Stimulated activated CD8-positive, alpha-beta memory T cell treated with anti-CD3 and anti-CD28 coated beads, Interleukin-4, amount 100 ng/mL, for 24 hours (primary cell): ENCODE data around the gene SURF4.
"Not testable (repeated sequence)": the region's sequence is repeated elsewhere in the genome, so short reads cannot be mapped to it uniquely, and the experiment has no call there.

Source experiments
- DNase-seq: peaks from one replicate; pipeline ENCODE4 v3.0.0-alpha.2; 2020; ENCODE audit warnings: low read depth

Gene SURF4

DNA sequence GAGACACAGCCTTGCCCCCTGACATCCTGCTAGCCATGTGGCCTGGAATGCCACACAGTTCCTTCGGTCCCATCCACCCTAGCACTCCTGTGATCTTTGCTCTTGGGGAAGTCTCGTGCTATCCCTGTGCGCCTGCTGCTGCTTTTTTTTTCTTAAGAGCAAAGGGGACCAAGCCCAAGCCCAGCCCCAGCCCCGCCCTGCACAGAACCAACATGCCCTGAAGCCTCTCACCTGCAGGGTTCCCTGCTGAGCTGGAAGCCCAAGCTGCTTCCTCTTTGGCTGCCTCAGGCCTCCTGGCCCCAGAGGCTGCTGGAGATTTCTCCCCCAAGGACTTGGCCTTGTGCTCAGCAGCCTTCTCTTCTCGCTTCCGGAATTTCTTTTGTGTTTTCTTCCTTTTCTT lies 41.7 kb downstream of the SURF4 start:
- DNase-seq, result no peak

DNA sequence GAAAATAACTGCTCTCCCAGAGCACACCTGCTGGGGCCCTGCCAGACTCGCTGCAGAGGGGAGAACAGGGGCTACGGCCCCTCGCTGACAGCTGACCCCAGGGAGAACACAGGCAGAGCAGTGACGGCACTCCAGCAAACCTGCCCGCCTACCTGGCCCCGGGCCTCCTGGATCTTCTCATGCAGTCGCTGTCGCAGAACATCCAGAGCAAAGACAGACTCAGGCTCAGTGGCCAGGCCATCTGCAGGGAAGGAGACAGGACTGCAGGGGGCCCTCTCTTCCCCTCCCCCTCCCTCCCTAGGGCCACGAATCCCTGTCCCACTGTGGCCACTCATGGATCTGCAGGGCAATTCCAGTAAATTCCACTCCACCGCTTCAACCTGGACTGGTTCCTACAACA lies 42.3 kb downstream of the SURF4 start:
- DNase-seq, result no peak

DNA sequence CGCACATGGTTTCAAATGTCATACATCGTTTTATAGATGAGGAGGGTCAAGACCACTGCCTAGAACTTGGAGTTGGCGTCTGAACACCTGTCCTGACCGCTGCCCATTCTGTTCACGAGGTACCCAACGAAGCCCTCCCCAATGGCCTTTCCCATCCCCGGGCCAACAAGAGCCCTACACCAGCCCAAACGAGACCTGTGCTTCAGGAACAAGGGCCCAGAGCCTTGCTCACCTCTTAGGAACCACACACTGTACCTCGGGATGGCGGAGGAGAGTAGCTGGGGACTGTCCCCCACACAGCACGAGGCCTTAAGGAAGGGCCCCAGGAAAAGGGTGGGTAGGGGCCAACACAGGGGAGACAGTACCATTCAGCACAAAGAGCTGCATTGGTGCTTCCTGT lies 42.8 kb downstream of the SURF4 start:
- DNase-seq, result no peak

DNA sequence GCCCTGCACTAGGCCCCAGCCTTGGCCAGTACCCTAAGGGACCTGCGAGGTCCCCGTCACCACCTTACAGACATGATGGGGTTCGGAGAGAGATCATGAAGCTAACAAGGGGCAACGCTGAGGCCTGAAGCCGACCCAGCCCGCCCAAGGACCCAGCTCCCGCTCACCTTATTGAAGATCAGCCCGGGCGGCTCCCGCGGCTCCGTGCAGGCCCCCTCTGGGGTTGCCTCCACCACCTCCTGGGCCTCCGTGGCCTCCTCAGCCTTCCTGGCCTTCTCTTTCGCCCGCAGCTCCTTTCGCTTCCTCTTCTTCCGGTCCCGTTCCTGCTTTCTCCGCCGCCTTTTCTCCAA lies 43.5 kb downstream of the SURF4 start:
- no peak for DNase-seq

DNA sequence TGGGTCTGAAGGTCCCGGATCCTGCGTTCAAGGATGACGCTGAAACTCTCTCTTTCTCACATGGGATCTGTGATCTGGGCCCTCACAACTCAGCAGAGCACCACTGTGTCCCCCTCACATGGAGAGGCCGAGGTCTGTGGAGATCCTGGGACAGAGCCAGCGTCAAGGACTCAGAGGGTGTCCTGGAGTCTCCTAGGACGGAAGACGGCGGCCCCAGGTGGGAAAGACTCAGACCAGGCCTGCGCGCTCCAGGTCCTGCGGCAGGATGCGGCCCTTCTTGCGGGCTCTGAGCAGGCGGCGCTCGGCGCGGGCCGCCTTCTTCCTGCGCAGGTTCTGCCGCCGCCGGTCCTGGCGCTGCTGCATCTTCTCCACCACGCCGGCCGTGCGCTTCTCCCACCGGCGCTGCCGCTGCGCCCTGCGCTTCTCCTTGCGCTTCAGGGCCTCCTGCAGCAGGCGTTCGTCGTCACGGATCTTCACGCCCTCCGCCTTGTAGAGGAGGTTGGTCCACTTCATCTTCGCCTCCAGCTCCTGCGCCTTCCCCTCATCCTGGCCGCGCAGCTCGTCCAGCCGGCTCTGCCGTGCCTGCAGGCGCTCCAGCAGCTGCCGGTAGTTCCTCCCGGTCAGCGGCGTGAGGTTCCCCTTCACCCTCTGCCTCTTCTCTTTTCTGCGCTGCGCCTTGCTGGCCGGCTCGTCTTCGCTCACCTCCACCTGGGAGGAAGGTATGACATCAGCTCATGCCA lies 44.0 kb downstream of the SURF4 start:
- DNase-seq, result no peak

DNA sequence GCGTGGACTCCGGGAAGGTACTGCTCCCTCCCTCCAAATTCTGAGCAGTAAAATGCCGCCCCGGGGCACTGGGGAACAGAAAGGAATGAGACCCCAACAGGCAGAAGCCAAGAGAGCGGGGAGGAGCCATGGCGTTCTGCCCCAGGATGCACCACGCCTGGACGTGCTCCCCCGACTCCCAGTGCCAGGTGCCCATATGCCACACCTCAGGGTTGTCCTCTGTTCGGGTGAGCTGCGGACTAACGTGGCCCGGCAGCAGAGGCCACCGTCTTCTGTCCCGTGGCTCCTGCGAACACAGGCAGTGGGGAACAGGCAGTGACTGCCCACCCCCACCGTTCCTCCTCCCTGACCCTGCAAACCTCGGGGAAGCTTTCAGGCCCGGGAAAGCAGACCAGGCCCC lies 44.6 kb downstream of the SURF4 start:
- no peak for DNase-seq

DNA sequence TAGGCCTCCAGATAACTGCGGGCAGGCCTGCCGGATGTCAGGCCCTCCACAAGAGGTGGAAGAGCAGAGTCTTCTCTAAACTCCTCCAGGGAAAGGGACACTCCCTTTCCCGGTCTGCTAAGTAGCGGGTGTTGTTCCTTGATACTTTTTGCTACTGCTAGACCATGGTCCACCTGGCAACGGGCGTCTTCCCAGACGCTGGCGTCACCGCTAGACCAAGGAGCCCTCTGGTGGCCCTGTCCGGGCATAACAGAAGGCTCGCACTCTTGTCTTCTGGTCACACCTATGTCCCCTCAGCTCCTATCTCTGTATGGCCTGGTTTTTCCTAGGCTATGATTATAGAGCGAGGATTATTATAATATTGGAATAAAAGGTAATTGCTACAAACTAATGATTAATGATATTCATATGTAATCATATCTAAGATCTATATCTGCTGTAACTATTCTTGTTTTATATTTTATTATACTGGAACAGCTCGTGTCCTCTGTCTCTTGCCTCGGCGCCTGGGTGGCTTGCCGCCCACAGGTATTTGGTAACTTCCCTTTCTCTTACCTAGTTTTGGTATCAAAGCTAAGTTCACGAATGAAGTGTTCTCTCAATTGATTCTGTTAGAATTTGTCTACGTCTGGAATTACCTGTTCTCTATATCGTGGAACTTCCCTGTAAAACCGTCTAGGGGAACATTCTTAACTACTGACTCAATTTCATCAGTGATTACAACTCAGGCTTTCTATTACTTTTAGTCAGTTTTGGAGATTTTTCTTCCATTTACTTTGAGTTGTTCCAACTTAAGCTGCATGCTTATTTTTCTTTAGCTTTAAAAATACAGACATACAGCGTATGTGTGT lies 46.3 kb downstream of the SURF4 start:
- not testable (repeated sequence) for DNase-seq

DNA sequence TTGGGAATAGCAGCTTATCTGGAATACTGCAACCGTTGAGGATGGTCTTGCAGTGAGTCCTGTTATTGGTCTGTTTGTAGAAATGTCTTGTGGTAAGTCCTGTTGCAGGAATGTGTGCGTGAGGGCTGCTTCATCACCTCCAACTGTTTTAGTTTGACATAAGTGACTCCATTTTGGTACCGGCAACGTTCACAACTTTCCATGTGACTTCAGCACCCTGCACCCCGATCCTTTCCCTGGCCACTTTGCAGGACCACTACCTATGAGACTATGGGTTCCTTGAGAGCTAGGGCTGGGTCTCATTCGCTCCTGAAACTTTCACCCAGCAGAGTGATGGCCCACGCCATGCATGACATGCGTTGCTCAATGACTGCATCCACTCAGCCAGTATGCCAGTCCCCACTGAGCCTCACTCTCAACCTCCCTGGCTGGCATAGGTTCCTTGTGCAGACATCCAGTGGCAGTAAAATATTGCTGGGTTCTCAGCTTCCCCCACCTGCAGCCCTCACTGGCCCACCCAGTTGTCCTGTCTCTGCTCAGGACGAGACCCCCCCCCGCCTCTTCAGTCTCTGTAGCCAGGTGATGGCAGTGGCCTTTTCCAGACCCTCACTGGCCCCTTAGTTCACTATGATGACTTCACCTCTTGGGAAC lies 47.9 kb downstream of the SURF4 start:
- DNase-seq, result no peak

DNA sequence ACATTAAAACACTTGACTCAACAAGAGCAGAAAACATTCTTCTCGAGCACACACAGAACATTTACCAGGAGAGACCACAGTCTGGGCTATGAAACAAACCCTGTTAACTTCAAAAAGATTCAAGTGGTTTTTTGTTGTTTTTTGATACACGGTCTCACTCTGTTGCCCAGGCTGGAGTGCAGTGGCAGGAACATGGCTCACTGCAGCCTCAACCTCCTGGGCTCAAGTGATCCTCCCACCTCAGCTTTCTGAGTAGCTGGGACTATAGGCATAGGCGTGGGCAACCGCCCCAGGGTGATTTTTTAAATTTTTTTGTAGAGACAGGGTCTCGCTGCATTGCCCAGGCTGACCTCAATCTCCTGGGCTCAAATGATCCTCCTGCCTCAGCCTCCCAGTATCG lies 48.8 kb downstream of the SURF4 start:
- not testable (repeated sequence) for DNase-seq

DNA sequence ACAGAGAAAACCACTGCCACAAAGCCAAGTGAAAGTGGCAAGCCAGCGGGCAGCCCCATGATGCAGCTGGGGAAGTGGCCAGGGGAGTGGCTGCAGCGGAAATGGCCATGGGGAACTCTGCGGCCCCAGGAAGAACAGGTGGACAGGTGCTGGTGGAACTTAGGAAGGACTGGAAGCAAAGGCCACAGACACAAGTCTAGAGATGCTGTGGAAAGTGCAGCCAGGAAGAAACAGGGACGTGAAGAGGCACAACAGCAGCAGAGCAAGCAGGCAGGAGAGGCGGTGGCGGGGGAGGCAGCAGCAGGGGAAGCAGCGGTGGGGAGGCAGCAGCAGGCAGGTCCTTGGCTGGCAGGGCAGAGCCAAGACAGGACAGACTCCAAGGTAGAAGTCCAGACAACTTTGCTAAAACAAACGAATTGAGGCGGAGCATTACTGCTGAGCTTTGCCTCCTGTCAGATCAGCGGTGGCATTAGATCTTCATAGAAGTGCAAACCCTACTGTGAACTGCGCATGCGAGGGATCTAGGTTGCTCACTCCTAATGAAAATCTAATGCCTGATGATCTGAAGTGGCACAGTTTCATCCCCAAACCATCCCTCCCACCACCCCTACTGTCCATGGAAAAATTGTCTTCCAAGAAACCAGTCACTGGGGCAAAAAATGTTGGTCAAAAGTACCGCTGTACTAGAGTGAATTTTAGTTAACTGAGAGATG lies 51.7 kb downstream of the SURF4 start:
- DNase-seq, result no peak

DNA sequence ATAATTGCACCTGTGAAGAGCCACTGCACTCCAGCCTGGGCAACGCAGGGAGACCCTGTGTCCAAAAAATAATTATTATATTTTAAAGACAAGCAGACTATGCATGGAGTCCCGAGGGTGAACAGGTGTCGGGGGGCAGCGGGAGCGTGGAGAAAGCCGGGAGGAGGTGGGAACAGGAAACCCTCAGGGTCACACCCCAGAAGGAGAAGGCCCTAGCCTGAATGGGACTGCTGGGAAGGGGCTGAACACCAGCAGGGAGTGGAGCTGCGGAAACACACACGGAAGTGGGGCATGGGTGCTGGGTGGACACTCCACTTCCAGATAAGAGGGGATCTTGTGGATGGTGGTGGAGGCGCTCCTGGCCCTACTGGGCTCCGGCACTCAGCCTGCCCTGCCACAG lies 52.6 kb downstream of the SURF4 start:
- no peak for DNase-seq

DNA sequence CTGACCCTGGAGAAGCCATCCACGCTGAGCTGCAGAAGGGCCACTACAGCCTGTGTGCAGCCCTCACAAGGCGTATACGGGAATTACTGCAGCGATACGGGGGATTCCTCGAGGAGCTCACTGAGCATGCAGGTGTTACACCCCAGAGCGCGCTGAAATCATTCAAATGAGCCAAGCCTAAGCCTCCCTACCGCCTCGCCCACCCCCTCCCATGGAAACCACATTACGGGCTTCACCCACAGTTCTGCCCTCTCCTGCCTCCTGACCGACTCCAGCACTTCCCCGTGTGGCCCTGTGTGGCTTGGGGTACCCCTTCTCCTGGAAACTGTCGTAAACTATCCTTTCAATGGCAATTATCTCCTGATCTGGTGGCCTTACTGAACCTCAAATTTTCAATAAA lies 53.2 kb downstream of the SURF4 start:
- DNase-seq, result no peak

DNA sequence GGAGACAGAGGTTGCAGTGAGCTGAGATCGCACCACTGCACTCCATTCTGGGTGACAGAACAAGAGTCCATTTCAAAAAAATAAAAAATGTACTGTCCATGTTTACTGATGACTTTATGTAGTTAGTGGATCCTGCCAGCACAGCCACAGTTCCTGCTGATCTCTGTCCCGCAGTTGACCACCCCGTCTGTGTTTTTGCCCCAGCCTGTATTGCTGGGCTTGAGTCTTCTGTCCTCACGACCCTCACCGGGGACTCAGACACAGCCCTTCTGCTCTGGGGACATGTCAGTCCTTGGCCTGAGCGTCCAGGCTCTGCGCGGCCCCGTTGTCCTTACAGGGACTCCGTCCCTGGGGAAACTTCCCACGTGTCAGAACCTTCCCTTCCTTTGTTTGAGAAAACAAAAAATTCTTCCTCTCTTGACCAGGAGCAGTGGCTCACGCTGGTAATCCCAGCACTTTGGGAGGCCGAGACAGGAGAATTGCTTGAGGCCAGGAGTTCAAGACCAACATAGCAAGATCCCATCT lies 54.4 kb downstream of the SURF4 start:
- no peak for DNase-seq

DNA sequence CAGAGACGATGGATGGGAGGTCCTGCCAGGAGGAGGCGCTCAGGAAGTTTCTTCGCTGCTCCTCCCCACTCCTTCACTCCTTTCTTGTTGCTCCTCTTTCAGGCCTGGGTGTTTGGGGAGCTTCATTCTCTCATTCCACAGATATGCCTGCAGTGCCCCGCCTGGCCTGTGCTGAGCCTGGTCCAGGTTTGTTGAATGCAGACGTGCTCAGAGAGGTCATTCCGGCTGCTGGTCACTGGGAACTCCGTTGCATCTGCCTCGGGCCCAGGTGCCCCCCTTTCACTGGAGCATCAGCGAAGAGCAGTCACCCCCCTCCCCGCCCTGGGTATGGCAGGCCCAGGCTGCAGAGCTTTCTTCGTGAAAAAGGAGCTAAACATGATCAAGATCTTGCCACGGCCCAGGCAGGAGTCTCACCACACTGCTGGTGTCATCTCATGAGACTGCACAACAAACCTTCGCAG lies 55.4 kb downstream of the SURF4 start:
- DNase-seq, result no peak

DNA sequence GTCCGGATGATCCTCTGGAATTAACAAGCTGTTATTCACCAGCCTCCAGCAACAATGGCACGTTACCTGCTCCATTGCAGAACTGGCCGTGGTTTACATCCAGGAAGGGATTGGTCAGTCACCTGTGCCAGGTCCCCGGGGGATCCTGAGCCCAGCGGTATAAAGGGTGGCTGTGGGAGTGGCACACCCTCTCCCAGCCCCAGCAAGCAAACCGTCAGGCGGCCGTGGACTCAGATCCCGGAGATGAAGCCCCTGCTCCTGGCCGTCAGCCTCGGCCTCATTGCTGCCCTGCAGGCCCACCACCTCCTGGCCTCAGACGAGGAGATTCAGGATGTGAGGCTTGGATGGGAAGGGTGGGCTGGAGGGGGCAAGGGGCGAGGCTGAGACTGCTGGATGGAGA lies 58.3 kb downstream of the SURF4 start:
- DNase-seq, result not testable (repeated sequence)

DNA sequence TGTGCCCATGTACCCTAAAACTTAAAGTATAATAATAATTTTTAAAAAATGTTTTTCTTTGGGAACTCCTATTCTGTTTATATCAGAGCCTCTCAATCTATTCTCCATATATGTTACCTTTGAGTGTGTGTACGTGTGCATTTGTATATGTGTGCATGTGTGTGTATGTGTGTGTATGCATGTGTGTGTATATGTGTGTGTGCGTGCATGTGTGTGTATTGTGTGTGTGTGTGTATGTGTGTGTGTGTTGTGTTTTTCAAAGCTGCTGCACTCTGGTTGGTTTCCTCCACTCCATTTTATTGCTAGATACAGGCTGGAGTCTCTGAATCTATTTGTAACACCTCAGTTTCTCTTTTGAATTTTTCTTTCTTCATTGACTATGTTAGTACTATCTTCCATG lies 59.9 kb downstream of the SURF4 start:
- no peak for DNase-seq
